Panc1 (cell line): Measurements from ENCODE around the gene MAP2K1. TPM values are rescaled to one million over a fixed set of nuclear protein-coding genes. Genes with fewer than 3 reads are reported as not detected.

Experiments
- ATAC-seq: fragments of 200-7000 bp; cut with Tn5 transposase; 2 replicates; pipeline ENCODE4 v1.9.1; 2020; ENCODE audit warnings: mild to moderate bottlenecking, moderate library complexity
- BruUV-seq: library from RNA; stranded (reverse); fragments of 400-500 nt; replicated peaks from 2 replicates; lab custom pipeline; 2021; lab: Mats Ljungman, UMichigan
- CTCF ChIA-PET: fragments of 300-600 bp; sonication (Branson Sonifier 250); formaldehyde crosslinking; loops from one replicate; lab custom pipeline; 2022; ENCODE audit warnings: antibody characterized with exemption; lab: Charles Lee
- POLR2A ChIA-PET: fragments of 300-600 bp; sonication (Branson Sonifier 250); formaldehyde crosslinking; loops from one replicate; lab custom pipeline; 2022; ENCODE audit warnings: antibody characterized with exemption; lab: Charles Lee
- DNase-seq: peaks from one replicate; pipeline ENCODE4 v3.0.0-alpha.2; 2010; ENCODE audit warnings: low read depth, low spot score
- H3K27ac ChIP-seq: 2 replicates; pipeline ENCODE4 v1.5.1; 2011; ENCODE audit warnings: mild to moderate bottlenecking, low read length, inconsistent platforms
- H3K27me3 ChIP-seq: fragments of 200-500 bp; sonication (Bioruptor generic); 2 replicates; pipeline ENCODE4 v1.6.0; 2014; ENCODE audit warnings: low read length, inconsistent platforms; ENCODE audit not compliant: control insufficient read depth, insufficient read depth
- H3K36me3 ChIP-seq: fragments of 200-500 bp; sonication (Bioruptor generic); 2 replicates; pipeline ENCODE4 v1.5.1; 2014; ENCODE audit warnings: inconsistent platforms, mild to moderate bottlenecking, low read length, moderate library complexity; ENCODE audit not compliant: control insufficient read depth, insufficient read depth
- H3K4me1 ChIP-seq: 2 replicates; pipeline ENCODE4 v1.5.1; 2011; ENCODE audit warnings: inconsistent platforms, mild to moderate bottlenecking, low read length, moderate library complexity; ENCODE audit not compliant: control insufficient read depth, insufficient read depth
- H3K4me3 ChIP-seq, 2 experiments: 2 replicates each; pipeline ENCODE4 v1.5.1; 2011 to 2012; ENCODE audit warnings: low read depth in 2 of 2, low read length in 2 of 2, mild to moderate bottlenecking in 2 of 2, inconsistent platforms in 1 of 2, moderate library complexity in 1 of 2
- H3K9me3 ChIP-seq: fragments of 200-500 bp; sonication (Bioruptor generic); 2 replicates; pipeline ENCODE4 v1.5.1; 2014; ENCODE audit warnings: low read depth, mild to moderate bottlenecking, inconsistent platforms, low read length, moderate library complexity; ENCODE audit not compliant: control insufficient read depth, insufficient read depth
- POLR2AphosphoS5 ChIP-seq: IDR thresholded peaks from 2 replicates; pipeline ENCODE4 v1.6.1; 2012; ENCODE audit warnings: mild to moderate bottlenecking, low read depth, low read length, moderate library complexity
- SIN3A ChIP-seq: IDR thresholded peaks from 2 replicates; pipeline ENCODE4 v1.6.1; 2012; ENCODE audit warnings: low read depth, mild to moderate bottlenecking, low read length, moderate library complexity, borderline replicate concordance; ENCODE audit not compliant: insufficient read depth
- TCF7L2 ChIP-seq: IDR thresholded peaks from 2 replicates; pipeline ENCODE4 v1.6.1; 2011; ENCODE audit warnings: mild to moderate bottlenecking, low read depth, low read length, inconsistent platforms
- in situ Hi-C: cut with HindIII; loops from 2 replicates; pipeline ENCODE4 v1.10.0; 2016; ENCODE audit warnings: low sequenced_read_pairs, low pct_unique_long_range_greater_than_20kb
- intact Hi-C: fragments of 100-400 bp; cut with micrococcal nuclease; formaldehyde crosslinking; loops from one replicate; pipeline ENCODE4 v1.10.0; 2022; ENCODE audit not compliant: unreplicated experiment
- total RNA-seq: library from RNA; stranded (reverse); gene quantifications from one replicate; pipeline ENCODE4 v1.2.1, GENCODE V29; 2021; ENCODE audit not compliant: unreplicated experiment
- TF ChIP-seq, protein P1 (sequence below): fragments of 450-650 bp; IDR thresholded peaks from 2 replicates; pipeline ENCODE4 v1.5.1; 2017; ENCODE audit warnings: mild to moderate bottlenecking
- TF ChIP-seq, protein P2 (sequence below), 2 experiments: IDR thresholded peaks; 2 replicates each; pipeline ENCODE4 v1.6.1; 2011 to 2012; ENCODE audit warnings: low read depth in 2 of 2, control low read depth in 1 of 2, low read length in 1 of 2, mild to moderate bottlenecking in 1 of 2, moderate library complexity in 1 of 2; ENCODE audit not compliant: insufficient read depth in 1 of 2

The MAP2K1 gene
- total RNA-seq, 1 experiment from 2014 or later: 67.9 TPM

DNA sequence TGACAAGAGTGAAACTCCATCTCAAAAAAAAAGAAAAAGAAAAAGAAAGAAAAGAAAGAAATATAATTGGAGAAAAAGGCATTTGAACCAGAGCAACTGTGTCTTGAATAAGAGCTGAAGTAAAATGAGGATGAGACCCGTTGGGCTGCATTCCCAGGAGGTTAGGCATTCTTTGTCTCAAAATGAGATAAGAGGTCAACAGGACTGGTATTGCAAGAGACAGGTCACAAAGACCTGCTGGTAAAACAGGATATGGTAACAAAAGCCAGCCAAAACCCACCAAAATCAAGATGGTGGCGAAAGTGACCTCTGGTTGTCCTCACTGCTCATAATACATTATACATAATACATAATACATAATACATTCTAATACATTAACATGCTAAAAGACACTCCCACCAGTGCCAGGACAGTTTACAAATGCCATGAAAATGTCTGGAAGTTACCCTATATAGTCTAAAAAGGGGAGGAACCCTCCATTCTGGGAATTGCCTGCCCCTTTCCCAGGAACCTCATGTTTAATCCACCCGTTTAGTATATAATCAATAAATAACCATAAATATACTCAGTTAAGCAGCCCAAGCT lies 21.7 kb upstream of the MAP2K1 start:
- in situ Hi-C loops: no loop called here

DNA sequence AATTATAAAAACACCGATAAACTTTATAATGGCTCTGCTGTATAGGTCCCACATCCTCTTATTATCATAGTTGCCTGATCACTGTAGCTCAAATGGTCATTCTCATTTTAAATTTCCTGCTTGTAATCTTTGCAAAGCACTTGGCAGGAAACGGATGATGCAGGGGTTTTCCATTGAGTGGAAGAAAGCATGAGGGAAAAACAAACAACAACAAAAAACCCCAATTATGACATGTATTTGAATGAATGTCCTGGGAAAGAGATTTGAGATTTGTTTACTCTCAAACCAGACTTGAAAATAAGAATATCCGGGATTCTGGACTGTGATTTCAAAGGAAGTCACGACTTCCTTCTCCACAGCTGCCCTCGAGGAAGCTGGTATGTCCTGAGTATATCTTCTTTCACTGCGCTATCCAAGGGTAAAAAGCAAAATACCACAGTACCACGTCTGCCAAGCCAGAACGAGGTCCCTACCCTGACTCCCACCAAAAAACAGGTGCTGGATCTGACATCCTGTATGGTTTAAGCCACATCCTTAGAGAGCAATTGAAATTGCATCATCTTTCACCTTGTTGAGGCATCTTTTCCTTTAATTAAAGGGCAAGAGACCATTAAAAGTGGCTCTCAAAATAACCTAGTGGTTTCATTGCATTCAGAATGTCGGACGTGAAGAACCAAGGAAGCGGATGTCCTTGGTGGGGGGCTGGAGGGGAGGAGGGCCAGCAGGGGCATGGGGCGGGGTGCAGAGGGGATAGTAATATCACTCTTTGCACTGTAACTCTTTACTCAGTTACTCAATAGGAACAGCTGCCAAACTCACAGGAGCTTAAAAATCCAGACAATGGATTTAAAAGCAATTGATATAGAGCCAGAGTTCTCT lies 16.7 kb upstream of the MAP2K1 start:
- BruUV-seq: no TSS peak
- TF ChIP-seq SIN3A (no peak), TCF7L2 (peak; percentile 54)
- intact Hi-C loops: no loop called here
- DNase-seq (peak; percentile 53), ATAC-seq (peak; percentile 77)
- Histone ChIP-seq H3K4me3 (peak overlapping the region; percentile 19 to 31; a peak in 3 of 4 replicates), H3K36me3 (no peaks in the 10 kb centered on the region), H3K27me3 (no peaks in the 10 kb centered on the region), H3K27ac (peak overlapping the region; percentile 90), H3K9me3 (no peaks in the 10 kb centered on the region), H3K4me1 (peaks cover 11% of the 10 kb centered on the region)
- ChIA-PET CTCF (interaction anchor here (0.6 to 0.7 kb wide), 2 partner anchors 18 to 125 kb away, joined by 3 read pairs; no protein-coding TSS in a partner anchor), POLR2A (interaction anchor here (1.1 kb wide), 1 partner anchor 17 kb away, joined by 4 read pairs; no protein-coding TSS in a partner anchor)
- in situ Hi-C loops: no loop called here

More for the DNA sequence above, 21.7 kb upstream of the MAP2K1 start:
- H3K9me3 ChIP-seq: no peaks in the 10 kb centered on the region
- H3K4me1 ChIP-seq: peaks cover 10% of the 10 kb centered on the region
- ATAC-seq: no peak
- H3K4me3 ChIP-seq: no peak overlapping the region
- ChIA-PET CTCF (no interaction called here), POLR2A (no interaction called here)
- H3K27ac ChIP-seq: no peak overlapping the region
- no peak for DNase-seq
- TF ChIP-seq POLR2AphosphoS5: no peak
- TF ChIP-seq SIN3A: no peak
- TF ChIP-seq TCF7L2: no peak
- TF ChIP-seq, protein P1, sequence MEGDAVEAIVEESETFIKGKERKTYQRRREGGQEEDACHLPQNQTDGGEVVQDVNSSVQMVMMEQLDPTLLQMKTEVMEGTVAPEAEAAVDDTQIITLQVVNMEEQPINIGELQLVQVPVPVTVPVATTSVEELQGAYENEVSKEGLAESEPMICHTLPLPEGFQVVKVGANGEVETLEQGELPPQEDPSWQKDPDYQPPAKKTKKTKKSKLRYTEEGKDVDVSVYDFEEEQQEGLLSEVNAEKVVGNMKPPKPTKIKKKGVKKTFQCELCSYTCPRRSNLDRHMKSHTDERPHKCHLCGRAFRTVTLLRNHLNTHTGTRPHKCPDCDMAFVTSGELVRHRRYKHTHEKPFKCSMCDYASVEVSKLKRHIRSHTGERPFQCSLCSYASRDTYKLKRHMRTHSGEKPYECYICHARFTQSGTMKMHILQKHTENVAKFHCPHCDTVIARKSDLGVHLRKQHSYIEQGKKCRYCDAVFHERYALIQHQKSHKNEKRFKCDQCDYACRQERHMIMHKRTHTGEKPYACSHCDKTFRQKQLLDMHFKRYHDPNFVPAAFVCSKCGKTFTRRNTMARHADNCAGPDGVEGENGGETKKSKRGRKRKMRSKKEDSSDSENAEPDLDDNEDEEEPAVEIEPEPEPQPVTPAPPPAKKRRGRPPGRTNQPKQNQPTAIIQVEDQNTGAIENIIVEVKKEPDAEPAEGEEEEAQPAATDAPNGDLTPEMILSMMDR: no peak
- TF ChIP-seq, protein P2, sequence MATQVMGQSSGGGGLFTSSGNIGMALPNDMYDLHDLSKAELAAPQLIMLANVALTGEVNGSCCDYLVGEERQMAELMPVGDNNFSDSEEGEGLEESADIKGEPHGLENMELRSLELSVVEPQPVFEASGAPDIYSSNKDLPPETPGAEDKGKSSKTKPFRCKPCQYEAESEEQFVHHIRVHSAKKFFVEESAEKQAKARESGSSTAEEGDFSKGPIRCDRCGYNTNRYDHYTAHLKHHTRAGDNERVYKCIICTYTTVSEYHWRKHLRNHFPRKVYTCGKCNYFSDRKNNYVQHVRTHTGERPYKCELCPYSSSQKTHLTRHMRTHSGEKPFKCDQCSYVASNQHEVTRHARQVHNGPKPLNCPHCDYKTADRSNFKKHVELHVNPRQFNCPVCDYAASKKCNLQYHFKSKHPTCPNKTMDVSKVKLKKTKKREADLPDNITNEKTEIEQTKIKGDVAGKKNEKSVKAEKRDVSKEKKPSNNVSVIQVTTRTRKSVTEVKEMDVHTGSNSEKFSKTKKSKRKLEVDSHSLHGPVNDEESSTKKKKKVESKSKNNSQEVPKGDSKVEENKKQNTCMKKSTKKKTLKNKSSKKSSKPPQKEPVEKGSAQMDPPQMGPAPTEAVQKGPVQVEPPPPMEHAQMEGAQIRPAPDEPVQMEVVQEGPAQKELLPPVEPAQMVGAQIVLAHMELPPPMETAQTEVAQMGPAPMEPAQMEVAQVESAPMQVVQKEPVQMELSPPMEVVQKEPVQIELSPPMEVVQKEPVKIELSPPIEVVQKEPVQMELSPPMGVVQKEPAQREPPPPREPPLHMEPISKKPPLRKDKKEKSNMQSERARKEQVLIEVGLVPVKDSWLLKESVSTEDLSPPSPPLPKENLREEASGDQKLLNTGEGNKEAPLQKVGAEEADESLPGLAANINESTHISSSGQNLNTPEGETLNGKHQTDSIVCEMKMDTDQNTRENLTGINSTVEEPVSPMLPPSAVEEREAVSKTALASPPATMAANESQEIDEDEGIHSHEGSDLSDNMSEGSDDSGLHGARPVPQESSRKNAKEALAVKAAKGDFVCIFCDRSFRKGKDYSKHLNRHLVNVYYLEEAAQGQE (IDR thresholded peaks at IDR 0.05; ENCODE audit: insufficient read depth in 1 of 2, low read depth in 2 of 2, low read length in 1 of 2): no peak
- H3K36me3 ChIP-seq: no peaks in the 10 kb centered on the region
- H3K27me3 ChIP-seq: no peaks in the 10 kb centered on the region
- intact Hi-C loops: no loop called here
- no TSS peak for BruUV-seq
